Muscle layer of colon (tissue), 2 donors: ENCODE measurements around the gene DDI2.

Experiments
- H3K27ac ChIP-seq: one replicate; pipeline ENCODE4 v1.7.0; 2013; ENCODE audit warnings: low read depth, mild to moderate bottlenecking, low read length, moderate library complexity
- H3K27me3 ChIP-seq, 2 donors: one replicate each; pipeline ENCODE4 v1.7.0; 2013; ENCODE audit warnings: low read length in 2 of 2, mild to moderate bottlenecking in 2 of 2; ENCODE audit not compliant: insufficient read depth in 2 of 2, control insufficient read depth in 1 of 2
- H3K36me3 ChIP-seq: one replicate; pipeline ENCODE4 v1.7.0; 2013; ENCODE audit warnings: mild to moderate bottlenecking, low read length; ENCODE audit not compliant: insufficient read depth
- H3K4me1 ChIP-seq: one replicate; pipeline ENCODE4 v1.7.0; 2013; ENCODE audit warnings: mild to moderate bottlenecking, low read length; ENCODE audit not compliant: insufficient read depth
- H3K4me3 ChIP-seq, 2 donors: one replicate each; pipeline ENCODE4 v1.7.0; 2013; ENCODE audit warnings: low read length in 2 of 2, low read depth in 1 of 2, mild to moderate bottlenecking in 1 of 2, moderate library complexity in 1 of 2
- H3K9ac ChIP-seq: one replicate; pipeline ENCODE4 v1.7.0; 2013; ENCODE audit warnings: low read length
- H3K9me3 ChIP-seq: one replicate; pipeline ENCODE4 v1.7.0; 2013; ENCODE audit warnings: mild to moderate bottlenecking, low read length
- donor health status: abdominal sarcoma.
- donor health status: Adenocarcinoma of cecum.

Gene DDI2

DNA sequence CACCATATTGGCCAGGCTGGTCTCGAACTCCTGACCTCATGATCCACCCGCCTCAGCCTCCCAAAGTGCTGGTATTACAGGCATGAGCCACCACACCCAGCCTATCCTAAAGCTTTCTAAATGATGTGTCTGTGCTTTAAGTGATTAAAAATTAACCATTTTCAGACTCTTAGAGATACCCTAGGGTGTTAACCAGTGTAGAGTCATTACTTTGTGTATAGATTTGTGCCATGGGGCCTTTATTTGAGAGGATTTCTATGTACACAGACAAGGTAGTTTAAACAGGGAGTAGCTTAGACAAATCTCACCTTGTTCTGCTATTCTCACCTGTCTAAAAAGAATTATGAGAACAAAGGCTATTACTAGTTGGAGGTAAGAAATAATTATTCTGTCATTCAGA, 54.2 kb downstream of the DDI2 start:
- no peaks in the 10 kb centered on the region for H3K9me3 ChIP-seq
- no peak overlapping the region for H3K9ac ChIP-seq
- H3K36me3 ChIP-seq: no peaks in the 10 kb centered on the region
- no peaks in the 10 kb centered on the region for H3K27me3 ChIP-seq
- H3K4me3 ChIP-seq: no peak overlapping the region
- H3K4me1 ChIP-seq: no peaks in the 10 kb centered on the region
- no peak overlapping the region for H3K27ac ChIP-seq

DNA sequence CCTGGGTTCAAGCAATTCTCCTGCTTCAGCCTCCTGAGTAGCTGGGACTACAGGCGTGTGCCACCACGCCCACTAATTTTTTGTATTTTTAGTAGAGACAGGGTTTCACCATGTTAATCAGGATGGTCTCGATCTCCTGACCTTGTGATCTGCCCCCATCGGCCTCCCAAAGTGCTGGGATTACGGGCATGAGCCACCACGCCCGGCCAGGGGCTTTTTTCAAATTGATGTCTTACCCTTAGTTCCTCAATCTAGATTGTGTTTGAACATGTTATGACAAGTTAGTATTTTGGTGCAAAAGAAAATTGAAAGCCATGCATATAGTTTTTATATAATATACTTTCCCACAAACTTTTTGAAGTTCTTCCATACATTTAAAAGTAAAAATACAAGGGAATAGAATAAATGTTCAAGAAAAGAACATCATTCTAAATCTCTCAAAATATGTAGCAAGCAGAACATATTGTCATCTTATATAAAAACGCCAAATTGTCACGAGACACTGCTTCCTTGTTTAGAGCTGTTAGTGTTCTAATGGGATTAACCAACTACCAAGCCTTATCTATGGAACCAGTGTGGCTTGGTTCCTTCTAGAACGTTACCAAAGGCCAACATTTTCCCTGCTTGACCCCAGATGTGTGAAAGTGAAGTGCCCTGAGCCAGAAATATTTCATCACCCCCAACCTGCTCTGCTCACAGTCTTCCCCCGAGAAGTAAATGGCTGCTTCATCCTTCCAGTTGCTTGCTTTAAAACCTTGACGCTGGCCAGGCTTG, 57.3 kb downstream of the DDI2 start:
- no peak overlapping the region for H3K9ac ChIP-seq
- no peaks in the 10 kb centered on the region for H3K36me3 ChIP-seq
- H3K9me3 ChIP-seq: no peaks in the 10 kb centered on the region
- H3K4me1 ChIP-seq: no peaks in the 10 kb centered on the region
- H3K4me3 ChIP-seq: no peak overlapping the region
- H3K27ac ChIP-seq: no peak overlapping the region
- no peaks in the 10 kb centered on the region for H3K27me3 ChIP-seq

DNA sequence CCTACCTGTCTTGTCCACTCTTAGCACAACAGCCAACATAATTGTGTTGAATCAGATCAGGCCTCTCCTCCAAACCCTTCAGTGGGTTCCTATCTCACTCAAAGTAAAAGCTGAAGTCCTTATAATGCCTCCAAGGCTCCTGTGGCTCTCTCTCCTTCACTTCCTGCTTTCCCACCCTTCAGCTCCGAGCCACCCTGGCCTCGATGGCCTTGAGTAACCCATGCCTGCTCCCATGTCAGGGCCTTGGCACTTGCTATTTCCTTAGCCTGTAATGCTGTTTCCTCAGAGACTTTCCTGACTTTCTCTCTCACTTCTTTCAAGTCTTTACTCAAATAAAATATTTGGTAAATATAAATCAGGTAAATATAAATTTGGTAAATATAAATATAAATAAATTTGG, 58.8 kb downstream of the DDI2 start:
- H3K4me1 ChIP-seq: no peaks in the 10 kb centered on the region
- no peaks in the 10 kb centered on the region for H3K9me3 ChIP-seq
- H3K4me3 ChIP-seq: no peak overlapping the region
- H3K36me3 ChIP-seq: no peaks in the 10 kb centered on the region
- no peak overlapping the region for H3K27ac ChIP-seq
- H3K9ac ChIP-seq: no peak overlapping the region
- H3K27me3 ChIP-seq: no peaks in the 10 kb centered on the region

DNA sequence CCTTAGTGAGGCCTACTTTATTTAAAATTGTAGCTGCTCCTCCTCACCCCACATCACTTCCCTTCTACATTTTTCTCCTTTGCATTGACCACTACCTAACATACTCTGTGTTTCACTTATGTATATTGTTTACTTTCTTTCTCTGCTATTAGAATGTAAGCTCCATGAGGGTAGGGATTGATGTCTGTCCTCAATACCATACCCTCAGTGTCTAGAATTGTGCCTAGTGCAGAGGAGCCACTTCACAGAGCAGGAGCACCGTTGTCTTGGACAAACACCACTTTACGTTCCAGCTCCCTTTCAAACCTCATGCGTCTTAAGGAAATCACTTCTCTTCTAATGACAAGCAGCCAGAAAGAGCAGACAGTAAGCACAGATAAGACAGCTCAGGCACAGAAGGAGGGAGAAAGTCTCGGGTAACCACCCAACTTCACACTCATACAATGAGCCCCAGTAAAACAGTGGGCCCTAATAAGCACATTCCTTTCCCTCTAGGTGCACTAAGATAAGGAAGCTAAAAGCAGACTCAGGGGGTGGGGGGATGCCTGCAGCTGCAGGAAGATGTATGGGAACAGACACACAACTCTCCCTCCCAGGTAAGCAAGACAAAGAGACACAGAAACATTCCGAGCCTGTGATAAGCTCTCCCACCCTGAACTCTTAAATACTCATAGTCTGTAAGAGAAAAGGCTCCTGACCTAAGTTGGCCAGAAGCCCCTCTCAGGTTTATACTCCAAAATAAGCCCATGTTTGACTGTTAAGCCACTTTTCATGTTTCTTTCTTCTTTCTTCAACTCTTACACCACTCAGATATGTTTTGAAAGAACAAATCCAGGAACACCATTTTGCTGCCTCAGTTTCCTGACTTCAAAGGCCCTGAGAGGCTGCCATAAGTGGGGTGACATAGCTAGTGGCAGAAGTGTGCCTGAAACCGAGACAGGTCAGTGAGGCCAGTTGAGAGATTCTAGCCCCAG, 59.7 kb downstream of the DDI2 start:
- Histone ChIP-seq H3K9me3 (no peaks in the 10 kb centered on the region), H3K27me3 (no peaks in the 10 kb centered on the region), H3K27ac (no peak overlapping the region), H3K4me3 (no peak overlapping the region), H3K36me3 (no peaks in the 10 kb centered on the region), H3K4me1 (no peaks in the 10 kb centered on the region), H3K9ac (no peak overlapping the region)

DNA sequence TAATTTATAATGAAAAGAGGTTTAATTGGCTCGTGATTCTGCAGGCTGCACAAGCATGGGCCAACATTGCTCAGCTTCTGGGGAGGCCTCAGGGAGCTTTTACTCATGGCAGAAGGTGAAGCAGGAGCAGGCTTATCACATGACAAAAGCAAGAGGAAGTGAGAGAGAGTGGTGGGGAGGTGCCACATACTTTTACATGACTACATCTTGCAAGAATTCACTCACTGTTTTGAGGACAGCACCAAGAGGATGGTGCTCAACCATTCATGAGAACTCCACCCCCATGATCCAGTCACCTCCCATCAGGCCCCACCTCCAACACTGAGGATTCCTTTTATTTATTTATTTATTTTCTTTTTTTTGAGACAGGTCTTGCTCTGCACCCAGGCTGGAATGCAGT, 61.3 kb downstream of the DDI2 start:
- Histone ChIP-seq H3K9me3 (no peaks in the 10 kb centered on the region), H3K27ac (no peak overlapping the region), H3K4me3 (no peak overlapping the region), H3K4me1 (no peaks in the 10 kb centered on the region), H3K36me3 (no peaks in the 10 kb centered on the region), H3K9ac (no peak overlapping the region), H3K27me3 (no peaks in the 10 kb centered on the region)

DNA sequence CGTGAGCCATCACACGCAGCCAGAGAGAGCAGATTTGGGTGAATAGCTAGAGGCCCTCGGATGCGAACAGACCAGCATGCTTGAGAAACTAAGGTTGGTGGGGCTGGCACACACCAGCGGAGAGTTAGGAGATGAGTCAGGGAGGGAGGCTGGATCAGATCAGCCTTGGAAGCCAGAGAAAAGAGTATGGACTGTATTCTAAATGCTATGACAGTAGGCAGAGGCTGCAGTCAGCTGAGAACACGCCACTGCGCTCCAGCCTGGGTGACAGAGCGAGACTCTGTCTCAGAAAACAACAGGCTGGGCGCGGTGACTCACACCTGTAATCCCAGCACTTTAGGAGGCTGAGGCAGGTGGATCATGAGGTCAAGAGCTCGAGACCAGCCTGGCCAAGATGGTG, 62.9 kb downstream of the DDI2 start:
- H3K27ac ChIP-seq: no peak overlapping the region
- H3K4me1 ChIP-seq: no peaks in the 10 kb centered on the region
- no peaks in the 10 kb centered on the region for H3K9me3 ChIP-seq
- no peaks in the 10 kb centered on the region for H3K27me3 ChIP-seq
- H3K4me3 ChIP-seq: no peak overlapping the region
- H3K36me3 ChIP-seq: no peaks in the 10 kb centered on the region
- H3K9ac ChIP-seq: no peak overlapping the region

DNA sequence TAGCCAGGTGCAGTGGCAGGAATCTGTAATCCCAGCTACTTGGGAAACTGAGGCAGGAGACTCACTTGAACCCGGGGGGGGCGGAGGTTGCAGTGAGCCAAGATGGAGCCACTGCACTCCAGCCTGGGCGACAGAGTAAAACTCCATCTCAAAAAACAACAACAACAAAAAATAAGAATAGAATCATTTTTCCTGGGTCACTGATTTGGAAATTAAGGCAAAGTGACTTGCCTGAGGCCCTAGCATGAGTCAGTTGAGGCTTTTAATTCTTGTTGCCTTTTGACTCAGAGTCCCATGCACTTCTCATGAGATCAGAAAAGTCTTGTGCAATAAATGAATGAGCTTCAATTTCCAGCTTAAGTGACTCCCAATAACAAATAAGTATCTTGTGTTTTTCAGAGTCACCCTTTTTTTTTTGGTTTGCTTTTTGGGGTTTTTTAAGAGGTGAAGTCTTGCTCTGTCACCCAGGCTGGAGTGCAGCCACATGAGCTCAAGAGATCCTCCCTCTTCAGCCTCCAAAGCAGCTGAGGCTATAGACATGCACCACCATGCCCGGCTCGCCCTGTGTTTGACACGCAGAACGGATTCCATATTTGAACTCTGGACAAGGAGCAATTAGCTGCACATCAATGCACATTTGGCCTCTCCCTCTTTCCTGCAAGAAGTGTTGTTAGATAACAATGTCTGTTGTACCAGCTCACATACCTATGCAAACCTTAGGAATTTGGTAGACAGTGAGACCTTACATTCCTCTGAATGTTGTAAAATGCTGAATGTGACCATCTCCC, 63.5 kb downstream of the DDI2 start:
- no peak overlapping the region for H3K4me3 ChIP-seq
- H3K4me1 ChIP-seq: peaks cover 3% of the 10 kb centered on the region
- H3K27ac ChIP-seq: no peak overlapping the region
- no peak overlapping the region for H3K9ac ChIP-seq
- H3K9me3 ChIP-seq: no peaks in the 10 kb centered on the region
- no peaks in the 10 kb centered on the region for H3K27me3 ChIP-seq
- no peaks in the 10 kb centered on the region for H3K36me3 ChIP-seq

DNA sequence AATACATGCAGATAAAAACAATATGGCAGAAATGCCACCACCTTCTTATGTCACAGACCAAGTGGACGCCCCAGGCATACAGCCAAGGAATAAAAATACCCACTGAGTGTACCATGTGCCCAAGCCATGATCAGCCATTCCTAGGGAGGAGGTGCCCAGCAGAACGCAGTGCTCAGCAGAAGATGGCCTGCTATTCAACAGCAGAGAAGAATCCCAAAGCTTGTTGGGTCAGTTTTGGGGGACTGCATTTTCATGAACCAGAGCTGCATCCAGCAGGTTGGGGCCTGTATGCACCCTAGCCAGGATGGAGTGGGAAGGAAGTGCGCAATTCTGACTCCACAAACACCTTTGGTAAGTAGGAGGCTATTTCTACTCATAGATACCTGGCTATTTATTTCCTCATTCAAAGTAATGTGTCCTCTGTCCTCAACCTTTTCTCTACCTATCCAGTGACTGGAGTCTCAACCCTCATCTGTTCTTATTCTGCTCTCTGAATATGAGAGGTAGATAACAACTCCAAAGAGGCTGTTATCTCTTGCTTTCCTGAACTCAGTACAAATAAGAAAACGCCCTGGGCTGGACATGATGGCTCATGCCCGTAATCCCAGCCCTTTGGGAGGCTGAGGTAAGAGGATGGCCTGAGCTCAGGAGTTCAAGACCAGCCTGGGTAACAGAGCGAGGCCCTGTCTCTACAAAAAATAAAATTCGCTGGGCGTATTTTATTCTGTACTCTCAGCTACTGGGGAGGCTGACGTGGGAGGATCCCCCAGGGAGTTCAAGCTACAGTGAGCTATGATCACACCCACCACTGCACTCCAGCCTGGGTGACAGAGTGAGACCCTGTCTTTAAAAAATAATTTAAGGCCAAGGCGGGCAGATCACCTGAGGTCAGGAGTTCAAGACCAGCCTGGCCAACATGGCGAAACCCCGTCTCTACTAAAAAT, 64.4 kb downstream of the DDI2 start:
- no peaks in the 10 kb centered on the region for H3K27me3 ChIP-seq
- no peaks in the 10 kb centered on the region for H3K36me3 ChIP-seq
- H3K9ac ChIP-seq: no peak overlapping the region
- H3K27ac ChIP-seq: no peak overlapping the region
- no peaks in the 10 kb centered on the region for H3K9me3 ChIP-seq
- H3K4me1 ChIP-seq: peaks cover 9% of the 10 kb centered on the region
- no peak overlapping the region for H3K4me3 ChIP-seq

DNA sequence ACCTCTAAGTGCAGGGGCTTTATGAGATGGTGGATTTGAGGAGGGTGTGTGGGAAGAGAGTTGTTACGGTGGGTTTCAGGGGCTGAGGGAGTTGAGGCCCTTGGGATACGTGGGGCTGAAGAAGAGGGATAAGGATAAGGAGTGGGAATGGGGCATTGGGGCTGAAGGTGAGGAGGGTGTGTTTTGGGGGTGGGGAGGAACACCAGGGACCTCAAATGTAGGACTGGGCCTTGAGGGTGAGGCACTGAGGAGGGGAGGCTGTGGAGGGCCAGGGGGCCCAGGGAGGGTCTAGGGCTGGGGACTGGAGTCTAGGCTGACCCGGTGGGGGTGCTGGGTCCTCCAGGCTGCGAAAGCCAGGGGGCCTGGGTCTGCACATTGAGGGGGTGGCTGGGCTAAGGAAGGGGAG, 65.7 kb downstream of the DDI2 start:
- Histone ChIP-seq H3K27me3 (no peaks in the 10 kb centered on the region), H3K4me1 (peaks cover 9% of the 10 kb centered on the region), H3K36me3 (no peaks in the 10 kb centered on the region), H3K27ac (peak overlapping the region; percentile 21), H3K4me3 (no peak overlapping the region), H3K9me3 (no peaks in the 10 kb centered on the region), H3K9ac (no peak overlapping the region)

DNA sequence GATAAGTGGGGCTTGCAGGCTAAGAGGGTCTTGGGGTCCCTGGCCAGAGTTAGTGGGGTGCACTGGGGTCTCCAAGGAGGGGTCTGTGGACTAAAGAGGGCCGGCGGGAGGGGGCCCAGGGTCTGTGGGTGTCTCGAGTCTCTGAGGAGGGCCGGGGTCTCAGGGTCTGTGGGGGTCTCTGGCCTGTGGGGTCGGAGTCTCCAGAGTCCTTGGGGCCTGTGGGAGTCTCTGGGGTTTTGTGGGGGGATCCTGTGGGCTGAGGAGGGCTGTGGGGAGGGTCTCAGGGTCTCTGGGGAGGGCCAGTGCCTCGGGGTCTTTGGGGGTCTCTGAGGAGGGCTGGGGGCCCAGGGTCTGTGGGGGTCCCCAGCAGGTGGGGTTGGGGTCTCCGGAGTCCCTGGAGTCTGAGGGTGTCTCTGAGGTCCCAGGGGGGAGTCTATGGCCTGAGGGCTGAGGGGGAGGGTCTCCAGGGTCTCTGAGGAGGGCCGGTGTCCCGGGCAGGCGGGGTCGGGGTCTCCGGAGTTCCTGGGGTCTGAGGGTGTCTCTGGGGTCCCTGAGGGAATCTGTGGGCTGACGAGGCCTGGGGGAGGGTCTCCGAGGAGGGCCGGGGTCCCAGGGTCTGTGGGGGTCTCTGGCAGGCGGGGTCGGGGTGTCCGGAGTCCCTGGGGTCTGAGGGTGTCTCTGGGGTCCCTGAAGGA, 66.2 kb downstream of the DDI2 start:
- Histone ChIP-seq H3K9ac (peak overlapping the region; percentile 100), H3K36me3 (no peaks in the 10 kb centered on the region), H3K4me3 (peak overlapping the region; percentile 89 to 92), H3K27me3 (no peaks in the 10 kb centered on the region), H3K4me1 (peaks cover 9% of the 10 kb centered on the region), H3K27ac (peak overlapping the region; percentile 96), H3K9me3 (no peaks in the 10 kb centered on the region)
